OCI-LY7 (cell line): ENCODE measurements around the gene RITA1.

Experiments
- EZH2phosphoT487 ChIP-seq: fragments of 200-600 bp; sonication (generic); IDR thresholded peaks from 2 replicates; pipeline ENCODE4 v1.6.1; 2018; ENCODE audit warnings: low read depth, borderline replicate concordance, mild to moderate bottlenecking, mixed run types, antibody characterized with exemption, low read length, moderate library complexity, mixed read lengths
- TF ChIP-seq, protein P1 (sequence below): fragments of 200-600 bp; sonication (generic); conservative IDR thresholded peaks from 2 replicates; pipeline ENCODE4 v1.5.1; 2014; ENCODE audit warnings: mild to moderate bottlenecking, antibody characterized with exemption, low read length, moderate library complexity, mixed read lengths

DNA sequence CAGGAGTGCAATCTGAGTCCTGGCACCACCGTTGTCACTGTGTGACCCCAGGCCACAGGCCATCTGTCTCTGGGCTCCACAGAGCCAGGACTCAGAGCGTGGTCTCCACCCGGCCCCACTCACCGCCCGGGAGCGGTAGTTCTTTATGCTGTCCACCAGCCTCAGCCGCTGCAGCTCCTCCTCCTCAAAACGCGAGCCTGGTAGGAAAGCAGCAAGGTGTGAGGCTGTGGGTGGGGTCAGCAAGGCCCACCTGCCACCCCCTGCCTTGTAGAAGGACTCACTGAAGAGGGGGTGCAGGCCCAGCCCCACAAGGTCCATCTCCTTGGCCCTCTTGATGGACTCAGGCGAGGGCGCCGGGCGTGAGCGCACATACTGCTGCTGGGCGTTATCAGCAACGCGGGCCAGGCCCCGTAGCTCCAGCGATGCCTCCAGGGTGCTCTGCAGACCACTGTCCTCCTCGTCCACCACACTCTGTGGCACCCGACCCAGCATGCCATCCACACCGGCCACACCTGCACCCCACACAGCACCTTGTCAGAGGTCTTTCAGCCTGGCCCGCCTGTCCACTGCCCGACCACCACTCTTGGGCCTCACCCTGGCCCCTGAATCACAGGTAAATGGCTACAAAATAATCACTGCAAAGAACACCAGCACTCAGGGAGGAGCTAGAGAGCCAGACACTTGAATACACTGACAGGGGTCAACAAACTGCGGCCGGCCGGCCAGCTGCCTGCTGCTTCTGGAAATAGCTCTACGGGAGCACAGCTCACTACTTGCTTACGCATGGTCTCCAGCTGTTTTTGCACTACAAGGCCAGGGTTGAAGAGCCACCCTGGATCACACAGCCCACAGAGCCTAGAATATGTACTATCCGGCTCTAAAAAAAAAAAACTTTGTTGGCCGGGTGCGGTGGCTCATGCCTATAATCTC is 19.7 kb upstream of the RITA1 start:
- TF ChIP-seq, protein P1, sequence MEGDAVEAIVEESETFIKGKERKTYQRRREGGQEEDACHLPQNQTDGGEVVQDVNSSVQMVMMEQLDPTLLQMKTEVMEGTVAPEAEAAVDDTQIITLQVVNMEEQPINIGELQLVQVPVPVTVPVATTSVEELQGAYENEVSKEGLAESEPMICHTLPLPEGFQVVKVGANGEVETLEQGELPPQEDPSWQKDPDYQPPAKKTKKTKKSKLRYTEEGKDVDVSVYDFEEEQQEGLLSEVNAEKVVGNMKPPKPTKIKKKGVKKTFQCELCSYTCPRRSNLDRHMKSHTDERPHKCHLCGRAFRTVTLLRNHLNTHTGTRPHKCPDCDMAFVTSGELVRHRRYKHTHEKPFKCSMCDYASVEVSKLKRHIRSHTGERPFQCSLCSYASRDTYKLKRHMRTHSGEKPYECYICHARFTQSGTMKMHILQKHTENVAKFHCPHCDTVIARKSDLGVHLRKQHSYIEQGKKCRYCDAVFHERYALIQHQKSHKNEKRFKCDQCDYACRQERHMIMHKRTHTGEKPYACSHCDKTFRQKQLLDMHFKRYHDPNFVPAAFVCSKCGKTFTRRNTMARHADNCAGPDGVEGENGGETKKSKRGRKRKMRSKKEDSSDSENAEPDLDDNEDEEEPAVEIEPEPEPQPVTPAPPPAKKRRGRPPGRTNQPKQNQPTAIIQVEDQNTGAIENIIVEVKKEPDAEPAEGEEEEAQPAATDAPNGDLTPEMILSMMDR: no peak
- TF ChIP-seq EZH2phosphoT487: no peak
